ENCODE data around the gene ARHGEF4. TPM values are rescaled to one million over a fixed set of nuclear protein-coding genes. Genes with fewer than 3 reads are reported as not detected.
A peak's percentile ranks its signal among the peaks of the same experiment; 100 is the strongest.

ARHGEF4 gene
- total and polyA plus RNA-seq, 8 donors, result 16.3 to 58.2 (median 19.8) TPM

GRCh38 chr2:131085646-131086045, 248.9 kb downstream of the ARHGEF4 start:
- TF ChIP-seq CTCF (IDR thresholded peaks at IDR 0.05), result no peak
- H3K4me1 ChIP-seq, result no peaks in the 10 kb centered on the region
- peaks cover 0 to 32% (median 10%) of the 10 kb centered on the region in 3 donors for H3K36me3 ChIP-seq
- DNase-seq, result no peak
- no peak overlapping the region for H3K4me3 ChIP-seq
- intact Hi-C loops (cut with DNase I), result no loop called here
- H3K27ac ChIP-seq, result no peak overlapping the region
- 67 to 79% methylated on average over 2 of the region's 2 CpGs for WGBS, 2 donors
- H3K9me3 ChIP-seq, result no peaks in the 10 kb centered on the region
- H3K27me3 ChIP-seq, result no peaks in the 10 kb centered on the region
- no peak for FAIRE-seq
- peak in 1 of 4 donors; percentile 42 for ATAC-seq

- TF ChIP-seq CTCF (IDR thresholded peaks at IDR 0.05), result no peak
- ATAC-seq (no peak), FAIRE-seq (peak; percentile 65), DNase-seq (no peak)
- Histone ChIP-seq H3K9me3 (no peaks in the 10 kb centered on the region), H3K4me3 (peak overlapping the region; percentile 65 to 85 (median 76)), H3K36me3 (peaks cover 0 to 10% (median 3%) of the 10 kb centered on the region in 3 donors), H3K27me3 (no peaks in the 10 kb centered on the region), H3K27ac (peak overlapping the region; percentile 81 to 98 (median 97)), H3K4me1 (peaks cover 0 to 18% (median 0%) of the 10 kb centered on the region in 3 donors)
- intact Hi-C loops (cut with DNase I), result no loop called here
- WGBS, 2 donors, result 1% methylated on average over 26 of the region's 26 CpGs
Measured at GRCh38 chr2:131092458-131093005, 255.8 kb downstream of the ARHGEF4 start.

GRCh38 chr2:131093006-131093695, 256.4 kb downstream of the ARHGEF4 start, which contains the start of gene FAM168B:
Gene FAM168B, minus strand, starts transcription at chr2:131093460. Its CDS starts 10,814 bp downstream, at chr2:131082646.
- intact Hi-C loops (cut with DNase I), result no loop called here
- peaks cover 0 to 18% (median 0%) of the 10 kb centered on the region in 3 donors for H3K4me1 ChIP-seq
- ATAC-seq (peak; percentile 95 to 98 (median 96)), FAIRE-seq (no peak), DNase-seq (peak; percentile 85 to 96 (median 90))
- no peaks in the 10 kb centered on the region for H3K27me3 ChIP-seq
- H3K4me3 ChIP-seq, result peak within 1 kb of the TSS; percentile 65 to 85 (median 76)
- no peak for TF ChIP-seq CTCF (IDR thresholded peaks at IDR 0.05)
- WGBS, 2 donors, result 0 to 1% methylated on average over 83 to 107 of the region's 107 CpGs
- H3K9me3 ChIP-seq, result no peaks in the 10 kb centered on the region
- peaks cover 0 to 4% (median 0%) of the 10 kb centered on the region in 3 donors for H3K36me3 ChIP-seq
- H3K27ac ChIP-seq, result peak within 1 kb of the TSS; percentile 81 to 98 (median 97)

GRCh38 chr2:131093696-131094462, 257.2 kb downstream of the ARHGEF4 start:
- Histone ChIP-seq H3K4me3 (peak overlapping the region; percentile 65 to 85 (median 76)), H3K36me3 (no peaks in the 10 kb centered on the region), H3K27ac (peak overlapping the region; percentile 81 to 98 (median 97)), H3K27me3 (no peaks in the 10 kb centered on the region), H3K4me1 (peaks cover 0 to 18% (median 0%) of the 10 kb centered on the region in 3 donors), H3K9me3 (no peaks in the 10 kb centered on the region)
- FAIRE-seq, result no peak
- TF ChIP-seq CTCF (IDR thresholded peaks at IDR 0.05), result no peak
- intact Hi-C loops (cut with DNase I), result no loop called here
- DNase-seq, result peak in 2 of 6 donors; percentile 26
- WGBS, 2 donors, result 3 to 4% methylated on average over 37 of the region's 37 CpGs
- peak; percentile 63 to 89 (median 78) for ATAC-seq
